Liver (tissue), 9 donors: ENCODE data around the gene FREY1. TPM values are rescaled to one million over a fixed set of nuclear protein-coding genes. Genes with fewer than 3 reads are reported as not detected.

Experiments
- DNase-seq: peaks from one replicate; pipeline ENCODE4 v3.0.0-alpha.2; 2017; ENCODE audit warnings: low spot score
- H3K27ac ChIP-seq, 2 donors: one replicate each; pipeline ENCODE4 v1.7.0; 2013; ENCODE audit warnings: inconsistent platforms in 2 of 2, low read length in 2 of 2, control low read depth in 1 of 2, low read depth in 1 of 2, mild to moderate bottlenecking in 1 of 2
- H3K27me3 ChIP-seq, 4 donors: one replicate each; pipeline versions ENCODE4 v1.6.1 to v1.7.0; 2013; ENCODE audit warnings: low read length in 3 of 4, inconsistent platforms in 1 of 4, mild to moderate bottlenecking in 1 of 4, moderate library complexity in 1 of 4; ENCODE audit not compliant: control insufficient read depth in 4 of 4, insufficient read depth in 4 of 4
- H3K36me3 ChIP-seq, 4 donors: one replicate each; pipeline versions ENCODE4 v1.6.1 to v1.7.0; 2013; ENCODE audit warnings: low read length in 3 of 4, mild to moderate bottlenecking in 3 of 4, low read depth in 1 of 4, moderate library complexity in 1 of 4; ENCODE audit not compliant: control insufficient read depth in 4 of 4, insufficient read depth in 3 of 4
- H3K4me1 ChIP-seq, 4 donors: one replicate each; pipeline versions ENCODE4 v1.6.1 to v1.7.0; 2013; ENCODE audit warnings: low read length in 3 of 4, mild to moderate bottlenecking in 3 of 4, moderate library complexity in 1 of 4; ENCODE audit not compliant: control insufficient read depth in 4 of 4, insufficient read depth in 4 of 4
- H3K4me3 ChIP-seq, 3 donors: one replicate each; pipeline versions ENCODE4 v1.6.1 to v1.7.0; 2013; ENCODE audit warnings: low read length in 3 of 3, control low read depth in 1 of 3, low read depth in 1 of 3, mild to moderate bottlenecking in 1 of 3
- H3K9ac ChIP-seq, 2 donors: one replicate each; pipeline ENCODE4 v1.7.0; 2013; ENCODE audit warnings: low read length in 2 of 2, mild to moderate bottlenecking in 2 of 2, moderate library complexity in 2 of 2, control low read depth in 1 of 2, low read depth in 1 of 2
- H3K9me3 ChIP-seq, 4 donors: one replicate each; pipeline versions ENCODE4 v1.6.1 to v1.7.0; 2013; ENCODE audit warnings: low read length in 3 of 4; ENCODE audit not compliant: control insufficient read depth in 4 of 4
- CTCF ChIP-seq: fragments of 150-350 bp; IDR thresholded peaks from 2 replicates; pipeline ENCODE4 v1.5.1; 2017; ENCODE audit warnings: improper control_type of control experiment, low read depth, low read length; ENCODE audit not compliant: missing input control
- EGR1 ChIP-seq, 2 donors: IDR thresholded peaks; 2 replicates each; pipeline ENCODE4 v1.6.1; 2016 to 2018; ENCODE audit warnings: antibody characterized with exemption in 2 of 2, low read depth in 2 of 2
- FOXA2 ChIP-seq: IDR thresholded peaks from 2 replicates; pipeline ENCODE4 v1.6.1; 2016; ENCODE audit warnings: antibody characterized with exemption
- GABPA ChIP-seq, 2 donors: IDR thresholded peaks in 1 of 2; conservative IDR thresholded peaks in 1 of 2; 2 replicates each; pipeline ENCODE4 v1.6.1; 2016; ENCODE audit warnings: antibody characterized with exemption in 2 of 2, mild to moderate bottlenecking in 1 of 2, moderate library complexity in 1 of 2
- HNF4A ChIP-seq, 2 donors: conservative IDR thresholded peaks; 2 replicates each; pipeline ENCODE4 v1.6.1; 2016; ENCODE audit warnings: antibody characterized with exemption in 2 of 2, mild to moderate bottlenecking in 2 of 2
- HNF4G ChIP-seq: IDR thresholded peaks from 2 replicates; pipeline ENCODE4 v1.6.1; 2016; ENCODE audit warnings: antibody characterized with exemption
- JUND ChIP-seq, 2 donors: IDR thresholded peaks; 2 replicates each; pipeline ENCODE4 v1.6.1; 2016; ENCODE audit warnings: antibody characterized with exemption in 2 of 2
- MAX ChIP-seq: IDR thresholded peaks from 2 replicates; pipeline ENCODE4 v1.6.1; 2016; ENCODE audit warnings: antibody characterized with exemption
- REST ChIP-seq: IDR thresholded peaks from 2 replicates; pipeline ENCODE4 v1.6.1; 2016; ENCODE audit warnings: antibody characterized with exemption, mild to moderate bottlenecking
- TAF1 ChIP-seq: conservative IDR thresholded peaks from 2 replicates; pipeline ENCODE4 v1.6.1; 2016; ENCODE audit warnings: antibody characterized with exemption, mild to moderate bottlenecking
- YY1 ChIP-seq: IDR thresholded peaks from 2 replicates; pipeline ENCODE4 v1.6.1; 2016; ENCODE audit warnings: antibody characterized with exemption, mild to moderate bottlenecking
- ZBTB33 ChIP-seq: IDR thresholded peaks from 2 replicates; pipeline ENCODE4 v1.6.1; 2016; ENCODE audit warnings: antibody characterized with exemption
- WGBS: extraction: QIAGEN DNeasy Blood & Tissue Kit; methylation state at CpG from one replicate; pipeline ENCODE4 v1.1.7; 2013; 5-methylcytosine and 5-hydroxymethylcytosine counted together
- polyA plus RNA-seq, 2 donors: library from polyadenylated mRNA; stranded (reverse) in 1 of 2; unstranded in 1 of 2; fragments of 200-250 nt in 1 of 2; fragments of >200 nt in 1 of 2; fragmentation: Nextera tagmentation in 1 of 2; extraction: Ambion mirVana in 1 of 2; gene quantifications; one replicate each; pipeline versions ENCODE4 v1.2.1 to v1.2.3, GENCODE V29; 2013 to 2015
- total RNA-seq, 2 donors: library from RNA; depleted of rRNA; stranded (reverse); fragments of >200 nt; gene quantifications; one replicate each; pipeline ENCODE4 v1.2.3, GENCODE V29; 2014
- donor health status: healthy.
- donor health status: healthy.
- donor health status: healthy.
- donor health status: healthy.
- donor health status: healthy.

The FREY1 gene
- total and polyA plus RNA-seq, 4 donors = 0.18 to 2.1 (median 0.75) TPM; not detected in 1

GRCh38 chr11:45870706-45871105, 36.4 kb downstream of the FREY1 start:
- Histone ChIP-seq H3K9me3 (no peaks in the 10 kb centered on the region), H3K36me3 (peaks cover 20 to 92% (median 80%) of the 10 kb centered on the region in 4 donors), H3K27me3 (no peaks in the 10 kb centered on the region), H3K9ac (no peak overlapping the region), H3K4me3 (no peak overlapping the region), H3K4me1 (no peaks in the 10 kb centered on the region), H3K27ac (no peak overlapping the region)
- DNase-seq = no peak
- WGBS = 63% methylated on average over 4 of the region's 4 CpGs
- TF ChIP-seq YY1 (no peak), CTCF (no peak), HNF4G (no peak)

- H3K9me3 ChIP-seq = no peaks in the 10 kb centered on the region
- no peak for TF ChIP-seq MAX
- TF ChIP-seq HNF4A (conservative IDR thresholded peaks at IDR 0.05) = no peak
- no peak for TF ChIP-seq ZBTB33
- TF ChIP-seq EGR1 (IDR thresholded peaks at IDR 0.05; ENCODE audit: low read depth in 2 of 2) = no peak
- TF ChIP-seq TAF1 = no peak
- no peak for TF ChIP-seq REST
- no peak for TF ChIP-seq HNF4G
- TF ChIP-seq JUND (IDR thresholded peaks at IDR 0.05) = no peak
- TF ChIP-seq GABPA (IDR thresholded peaks at IDR 0.05 in 1 of 2, conservative IDR thresholded peaks at IDR 0.05 in 1 of 2) = no peak
- no peak for TF ChIP-seq FOXA2
- WGBS = 87% methylated on average over 12 of the region's 12 CpGs
- H3K4me3 ChIP-seq = no peak overlapping the region
- DNase-seq = no peak
- H3K27me3 ChIP-seq = no peaks in the 10 kb centered on the region
- H3K36me3 ChIP-seq = peaks cover 20 to 93% (median 81%) of the 10 kb centered on the region in 4 donors
- H3K4me1 ChIP-seq = no peaks in the 10 kb centered on the region
- H3K9ac ChIP-seq = no peak overlapping the region
- H3K27ac ChIP-seq = no peak overlapping the region
Measured at GRCh38 chr11:45869551-45869950, 37.5 kb downstream of the FREY1 start.
